NCI-H2107 (cell line): ENCODE measurements around the gene RMND1.
"Not testable (repeated sequence)": the region's sequence is repeated elsewhere in the genome, so short reads cannot be mapped to it uniquely, and the experiment has no call there.

Experiments used
- DNase-seq: peaks from one replicate; lab custom pipeline; 2025; lab: John Stamatoyannopoulos, UW

Gene RMND1

GRCh38 chr6:151382631-151383030, 69.3 kb downstream of the RMND1 start:
- DNase-seq: not testable (repeated sequence)

- no peak for DNase-seq
These were observed 70.2 kb downstream of the RMND1 start for GRCh38 chr6:151381722-151382121.

- DNase-seq: no peak
These were observed 71.1 kb downstream of the RMND1 start for GRCh38 chr6:151380848-151381205.

GRCh38 chr6:151379933-151380847, 71.7 kb downstream of the RMND1 start:
- DNase-seq: no peak

GRCh38 chr6:151377095-151377494, 74.8 kb downstream of the RMND1 start:
- DNase-seq: no peak

DNA sequence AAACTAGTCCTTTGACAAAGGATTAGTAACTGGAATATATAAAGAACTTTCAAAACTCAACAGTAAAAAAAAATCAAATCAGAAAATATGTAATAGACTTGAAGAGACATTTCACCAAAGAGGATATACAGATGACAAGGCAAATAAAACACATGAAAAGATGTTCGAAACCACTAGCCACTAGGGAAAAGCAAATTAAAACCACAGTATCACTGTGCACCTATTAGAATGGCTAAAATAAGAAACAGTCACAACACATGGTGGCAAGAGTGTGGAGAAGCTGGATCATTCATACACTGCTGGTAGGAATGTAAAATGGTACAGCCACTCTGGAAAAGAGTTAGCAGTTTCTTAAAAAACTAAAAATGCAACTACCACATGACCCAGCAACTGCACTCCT, 75.5 kb downstream of the RMND1 start:
- no peak for DNase-seq

GRCh38 chr6:151375833-151376232, 76.1 kb downstream of the RMND1 start:
- DNase-seq: no peak

- DNase-seq: no peak
These were observed 77.8 kb downstream of the RMND1 start for GRCh38 chr6:151374036-151374683.

DNA sequence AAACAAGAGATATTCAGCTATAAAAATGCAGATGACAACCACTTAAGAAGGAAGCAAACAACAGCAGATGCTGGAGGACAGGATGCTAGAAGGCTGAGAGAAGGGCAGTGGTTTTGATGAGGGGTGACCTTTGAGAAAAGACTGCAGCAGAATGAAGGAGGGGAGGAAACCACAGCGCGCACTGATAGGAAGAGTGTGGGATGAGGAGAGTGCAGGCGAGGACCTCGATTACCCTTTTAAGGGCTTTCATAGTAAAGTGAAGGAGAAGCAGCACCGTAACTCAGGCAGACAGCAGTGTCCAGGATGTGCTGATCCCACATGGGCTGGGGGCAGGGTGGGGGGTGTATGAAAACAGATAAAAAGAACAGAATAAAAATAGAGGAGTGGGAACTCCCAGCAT, 79.8 kb downstream of the RMND1 start:
- DNase-seq: no peak

DNA sequence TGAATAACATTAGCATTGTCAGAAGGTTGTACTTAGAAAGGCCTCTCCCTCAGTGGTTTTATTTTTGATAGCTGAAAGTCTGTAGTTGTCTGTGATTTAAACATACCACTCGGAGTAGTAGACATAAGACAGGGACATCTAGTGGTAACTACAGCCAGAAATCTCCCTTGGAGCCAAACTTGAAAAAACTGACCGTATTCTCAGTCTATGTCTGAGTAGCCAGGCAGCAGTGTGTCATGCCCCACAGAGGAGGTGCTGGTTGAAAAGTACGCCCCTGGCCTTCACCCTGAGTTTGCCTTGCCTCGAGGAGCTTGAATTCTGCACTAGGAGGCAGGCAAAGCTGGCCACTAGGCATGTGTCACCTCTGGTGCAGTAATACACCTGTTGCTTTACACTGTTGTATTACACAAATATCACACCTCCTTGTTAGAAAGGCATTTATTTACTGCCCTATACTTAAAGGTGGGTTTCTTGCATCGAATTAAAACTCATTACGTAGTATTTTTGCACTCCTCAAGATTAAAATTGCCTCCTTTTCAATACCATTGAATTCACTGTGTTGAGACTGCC, 81.3 kb downstream of the RMND1 start:
- DNase-seq: no peak

- no peak for DNase-seq
These were observed 86.7 kb downstream of the RMND1 start for GRCh38 chr6:151365233-151365632.

GRCh38 chr6:151359486-151359885, 92.4 kb downstream of the RMND1 start:
- DNase-seq: no peak

DNA sequence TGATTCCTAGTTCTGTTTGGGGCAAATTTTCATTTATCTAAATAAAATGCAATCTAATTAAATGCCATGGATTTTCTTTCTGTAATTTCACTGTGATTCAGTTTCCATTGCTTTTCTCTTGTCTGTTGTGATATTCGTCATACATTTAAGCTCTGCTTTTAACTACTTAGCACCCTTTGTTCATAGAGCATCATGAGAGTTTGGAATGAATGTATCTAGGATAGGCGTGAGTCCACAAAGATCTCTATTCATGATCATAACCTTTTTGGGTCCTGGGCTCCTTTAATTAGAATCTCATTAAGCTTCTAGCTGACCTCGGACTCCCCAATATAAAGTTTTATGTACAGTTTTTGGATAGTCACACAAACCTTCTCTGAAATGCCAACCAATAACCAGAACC, 93.5 kb downstream of the RMND1 start:
- no peak for DNase-seq

DNA sequence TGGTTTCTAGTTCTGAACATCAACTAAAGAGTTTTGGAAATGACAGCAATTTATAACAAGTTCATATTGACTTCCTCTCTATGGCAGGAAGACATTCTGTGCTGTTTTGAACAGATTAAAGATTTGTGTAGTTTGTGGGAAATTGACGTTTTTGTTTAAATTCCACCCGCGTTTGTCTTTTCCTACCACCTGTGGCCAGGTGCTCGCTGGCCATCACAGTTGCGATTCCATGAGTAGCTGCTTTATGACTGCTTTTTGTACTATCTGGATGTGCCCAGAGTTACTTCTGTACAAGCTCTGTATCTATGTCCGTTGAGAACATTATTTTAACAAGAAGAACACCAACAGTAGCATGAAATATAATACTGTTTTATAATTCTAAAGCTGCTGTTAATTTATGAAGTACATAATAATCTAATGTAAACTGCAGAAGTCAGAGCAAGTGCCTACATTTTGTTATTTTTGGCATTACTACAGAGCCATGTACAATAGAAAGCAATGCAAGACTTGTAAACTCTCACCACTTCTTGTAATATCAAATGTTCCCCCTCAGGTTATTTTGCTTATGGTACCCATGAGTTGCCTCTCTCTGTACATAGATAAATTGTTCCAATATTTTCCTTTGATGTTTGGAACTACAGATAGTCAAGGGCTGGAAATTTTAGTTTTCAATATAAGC, 94.0 kb downstream of the RMND1 start:
- no peak for DNase-seq

DNA sequence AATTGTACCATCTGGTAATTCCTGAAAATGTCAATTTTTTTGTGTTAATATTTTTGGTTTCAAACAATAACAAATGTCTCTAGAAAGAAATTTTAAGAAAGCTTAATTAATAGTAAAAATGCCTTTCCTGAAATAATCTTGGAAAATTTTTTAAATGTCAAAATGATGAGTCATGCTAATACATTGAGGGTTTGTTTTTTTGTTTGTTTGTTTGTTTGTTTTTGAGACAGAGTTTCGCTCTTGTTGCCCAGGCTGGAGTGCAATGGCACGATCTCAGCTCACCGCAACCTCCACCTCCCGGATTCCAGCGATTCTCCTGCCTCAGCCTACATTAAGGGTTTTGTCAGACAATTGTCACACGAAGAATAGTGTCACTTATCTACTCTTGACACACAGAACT, 94.9 kb downstream of the RMND1 start:
- DNase-seq: not testable (repeated sequence)
